Kidney capillary endothelial cell (primary cell): ENCODE results near the gene ZNF580.

Experiments
- DNase-seq: peaks from one replicate; pipeline ENCODE4 v3.0.0-alpha.2; 2018; ENCODE audit warnings: low spot score

The ZNF580 gene

DNA sequence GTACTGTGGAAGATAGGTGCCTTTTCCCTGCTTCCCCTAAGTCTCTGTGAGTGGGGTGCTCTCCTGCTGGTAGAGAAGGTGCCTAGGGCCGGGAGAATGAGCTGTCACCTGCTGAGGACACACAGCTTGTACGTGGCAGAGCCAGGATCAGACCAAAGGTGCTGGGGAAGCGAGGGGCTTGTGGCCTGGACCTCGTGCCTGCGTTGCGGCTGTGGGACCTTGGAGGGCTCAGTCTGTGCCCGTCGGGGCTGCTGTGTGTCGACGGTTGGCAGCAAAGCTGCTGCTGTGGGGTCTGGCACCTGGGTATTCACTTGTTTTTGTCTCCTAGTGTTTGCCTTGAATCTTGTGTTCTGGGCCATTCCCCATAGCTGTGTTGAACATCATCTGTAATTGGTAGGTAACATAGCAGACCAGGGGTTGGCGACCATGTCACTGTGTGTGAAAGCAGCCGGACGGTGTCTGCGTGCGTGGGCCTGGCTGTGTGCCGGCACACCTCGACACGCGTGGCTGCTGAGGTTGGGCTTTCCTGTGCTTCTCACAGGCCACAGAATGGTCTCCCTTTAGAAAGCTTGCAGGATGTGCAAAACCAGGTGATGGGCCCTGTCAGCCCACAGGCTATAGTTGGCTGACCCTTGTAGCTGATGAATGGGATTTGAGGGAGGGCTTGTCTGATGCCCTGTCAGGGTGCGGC lies 23.2 kb downstream of the ZNF580 start:
- no peak for DNase-seq

DNA sequence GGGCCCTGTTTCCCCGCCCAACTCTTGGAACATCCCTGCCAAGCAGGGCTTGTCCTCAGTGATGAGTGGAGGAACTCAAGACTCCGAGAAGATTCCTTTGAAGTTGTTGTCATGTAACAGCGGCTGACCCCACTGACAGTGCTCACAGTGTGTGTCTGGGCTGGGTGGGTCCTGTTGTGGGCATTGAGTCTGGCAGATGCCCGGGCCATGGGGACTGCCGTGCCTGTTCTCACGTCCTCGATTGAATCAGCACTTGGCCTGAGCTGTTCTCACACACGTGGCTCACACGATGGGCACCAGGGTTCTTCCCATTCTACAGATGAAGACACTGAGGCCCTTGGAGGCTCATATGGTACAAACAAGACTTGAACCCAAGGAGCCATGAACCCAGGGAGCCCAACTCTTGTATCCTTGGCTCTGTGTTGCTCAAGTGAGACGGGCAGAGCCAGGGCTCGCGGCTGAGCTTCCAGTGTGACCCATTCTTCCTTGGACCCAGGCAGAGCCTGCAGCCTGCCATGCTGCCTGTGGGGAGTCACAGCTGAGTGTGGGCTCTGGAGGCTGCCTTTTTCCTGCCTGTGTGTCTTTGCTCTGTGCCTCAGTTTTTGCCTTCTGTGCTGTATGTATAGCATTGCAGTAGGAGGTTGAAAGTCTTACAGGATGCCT lies 25.7 kb downstream of the ZNF580 start:
- no peak for DNase-seq

- DNase-seq: no peak
These were observed 26.2 kb downstream of the ZNF580 start for GRCh38 chr19:55667006-55667381.

DNA sequence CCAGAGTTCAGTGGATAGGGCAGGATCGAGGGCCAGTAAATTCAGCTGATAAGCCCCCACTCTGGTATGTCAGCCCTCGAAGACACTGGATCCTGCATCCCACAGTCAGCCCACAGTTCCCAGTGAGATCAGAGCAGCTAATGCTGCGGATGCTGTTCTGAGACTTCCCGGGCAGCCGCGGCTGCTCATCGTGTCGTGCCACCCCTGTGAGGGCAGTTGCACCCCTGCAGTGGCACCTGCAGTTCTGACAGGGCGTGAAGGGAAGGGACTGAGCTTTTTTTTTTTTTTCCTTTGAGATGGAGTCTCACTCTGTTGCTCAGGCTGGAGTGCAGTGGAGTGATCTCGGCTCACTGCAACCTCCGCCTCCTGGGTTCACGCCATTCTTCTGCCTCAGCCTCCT lies 26.7 kb downstream of the ZNF580 start:
- no peak for DNase-seq

DNA sequence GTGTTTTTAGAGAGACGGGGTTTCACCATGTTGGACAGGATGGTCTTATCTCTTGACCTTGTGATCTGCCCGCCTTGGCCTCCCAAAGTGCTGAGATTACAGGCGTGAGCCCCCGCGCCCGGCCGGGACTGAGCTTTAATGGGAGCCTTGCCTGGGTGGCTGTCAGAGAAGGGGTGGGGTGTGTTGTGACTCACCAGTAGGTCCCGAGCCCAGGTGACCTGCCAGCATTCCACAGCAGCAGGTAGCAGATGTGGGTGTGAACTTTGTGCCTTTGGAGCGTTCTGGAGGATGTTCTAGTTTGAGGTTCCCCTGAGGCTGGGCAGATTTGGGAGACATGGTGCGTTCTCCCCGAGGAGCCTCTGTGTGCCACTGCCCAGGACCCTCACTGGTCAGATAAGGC lies 27.2 kb downstream of the ZNF580 start:
- DNase-seq: no peak

DNA sequence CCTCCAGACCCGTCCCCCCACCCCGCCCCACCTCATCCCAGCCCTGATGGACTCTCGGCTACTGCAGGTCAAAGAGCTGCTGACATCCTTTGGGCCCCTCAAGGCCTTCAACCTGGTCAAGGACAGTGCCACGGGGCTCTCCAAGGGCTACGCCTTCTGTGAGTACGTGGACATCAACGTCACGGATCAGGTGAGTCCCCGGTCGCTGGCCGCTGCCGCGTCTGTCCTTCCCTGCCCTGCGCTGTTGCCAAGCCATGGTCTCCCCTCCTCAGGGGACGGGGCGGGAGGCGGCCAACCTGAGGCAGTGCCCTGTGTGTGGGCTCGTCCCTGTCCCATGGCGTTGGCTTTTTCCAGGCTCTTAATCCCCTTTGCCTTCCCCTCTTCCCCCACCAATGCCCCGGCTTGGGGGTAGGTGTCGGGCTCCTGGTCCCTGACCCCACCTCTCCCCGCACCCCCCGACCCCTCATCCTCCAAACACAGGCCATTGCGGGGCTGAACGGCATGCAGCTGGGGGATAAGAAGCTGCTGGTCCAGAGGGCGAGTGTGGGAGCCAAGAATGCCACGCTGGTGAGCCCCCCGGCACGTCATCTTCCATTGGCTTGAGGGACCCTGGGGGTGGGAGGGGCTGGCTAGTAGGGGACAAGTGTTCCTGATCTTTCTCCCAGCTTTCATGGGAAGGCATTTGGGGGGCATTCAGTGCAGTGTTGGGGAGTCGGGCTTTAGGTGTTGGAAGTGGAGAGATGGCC lies 28.0 kb downstream of the ZNF580 start:
- DNase-seq: no peak

DNA sequence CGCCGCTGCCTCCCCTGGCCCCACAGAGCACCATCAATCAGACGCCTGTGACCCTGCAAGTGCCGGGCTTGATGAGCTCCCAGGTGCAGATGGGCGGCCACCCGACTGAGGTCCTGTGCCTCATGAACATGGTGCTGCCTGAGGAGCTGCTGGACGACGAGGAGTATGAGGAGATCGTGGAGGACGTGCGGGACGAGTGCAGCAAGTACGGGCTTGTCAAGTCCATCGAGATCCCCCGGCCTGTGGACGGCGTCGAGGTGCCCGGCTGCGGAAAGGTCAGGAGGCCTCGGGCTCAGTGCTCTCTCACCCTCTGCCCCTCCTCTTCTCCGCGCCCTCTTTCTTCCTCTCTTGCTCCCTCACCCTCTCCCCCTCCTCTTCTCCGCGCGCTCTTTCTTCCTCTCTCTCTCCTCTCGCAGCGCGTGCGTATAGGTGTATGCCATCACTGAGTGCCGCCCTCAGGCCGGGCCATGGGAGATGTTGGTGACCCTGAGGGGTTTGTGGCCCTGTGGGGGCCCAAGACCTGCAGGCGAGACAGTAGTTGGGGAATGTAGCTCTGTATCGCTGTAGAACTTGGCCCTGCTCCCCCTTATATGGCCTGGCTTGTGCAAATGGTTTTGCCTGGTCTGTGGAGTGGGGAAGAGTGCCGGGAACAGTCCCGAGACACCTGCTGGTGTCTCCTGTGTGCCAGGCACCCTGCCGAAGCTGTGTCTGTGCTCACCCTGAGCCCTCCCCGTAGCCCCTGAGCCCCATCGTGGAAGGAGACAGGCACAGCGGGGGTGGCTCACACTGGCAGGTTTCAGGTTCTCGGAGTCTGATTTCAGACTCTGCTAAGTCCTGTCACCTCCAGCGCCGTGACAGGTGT lies 28.8 kb downstream of the ZNF580 start:
- no peak for DNase-seq

- no peak for DNase-seq
These were observed 29.7 kb downstream of the ZNF580 start for GRCh38 chr19:55670280-55671053.

GRCh38 chr19:55671054-55671378 lies 30.2 kb downstream of the ZNF580 start:
- no peak for DNase-seq

DNA sequence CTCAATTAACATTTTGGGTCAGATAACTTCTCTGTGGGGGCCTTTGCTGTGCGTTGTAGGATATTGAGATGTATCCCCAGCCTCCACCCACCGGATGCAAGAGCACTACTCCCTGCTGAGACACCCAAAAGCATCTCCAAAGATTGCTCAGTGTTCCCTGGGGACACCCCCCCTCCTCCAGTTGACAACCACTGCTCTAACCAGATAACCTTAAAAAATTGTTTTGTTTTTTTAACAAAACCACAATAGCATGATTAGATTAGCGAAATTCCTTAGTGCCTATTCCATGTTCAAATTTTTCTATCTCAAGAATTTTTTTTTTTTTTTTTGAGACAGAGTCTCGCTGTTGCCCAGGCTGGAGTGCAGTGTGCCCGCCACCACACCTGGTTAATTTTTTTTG lies 31.6 kb downstream of the ZNF580 start:
- DNase-seq: no peak

GRCh38 chr19:55673465-55673864 lies 32.7 kb downstream of the ZNF580 start:
- no peak for DNase-seq

DNA sequence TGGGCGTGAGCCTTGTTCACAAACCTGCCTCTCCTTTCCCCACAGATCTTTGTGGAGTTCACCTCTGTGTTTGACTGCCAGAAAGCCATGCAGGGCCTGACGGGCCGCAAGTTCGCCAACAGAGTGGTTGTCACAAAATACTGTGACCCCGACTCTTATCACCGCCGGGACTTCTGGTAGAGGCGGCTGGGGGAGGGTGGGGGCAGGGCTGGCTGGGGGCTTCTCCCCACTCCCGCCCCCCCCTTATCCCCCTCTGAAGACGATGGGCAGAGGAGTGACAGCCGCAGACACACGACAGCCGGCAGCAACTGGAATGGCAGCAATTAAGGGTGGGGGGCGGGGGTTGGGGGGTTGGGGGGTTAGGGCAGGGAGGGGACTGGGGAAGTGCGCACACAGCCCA lies 33.1 kb downstream of the ZNF580 start:
- no peak for DNase-seq

GRCh38 chr19:55674459-55674840 lies 33.6 kb downstream of the ZNF580 start:
- DNase-seq: no peak

- DNase-seq: peak; percentile 97
These were observed 34.2 kb downstream of the ZNF580 start, which contains the start of gene EPN1 for GRCh38 chr19:55674841-55675660. EPN1 (plus strand) TSS chr19:55675226; CDS start chr19:55678628, 3,402 bp downstream.

- peak; percentile 16 for DNase-seq
These were observed 35.0 kb downstream of the ZNF580 start for GRCh38 chr19:55675661-55676354.

GRCh38 chr19:55676383-55676782 lies 35.6 kb downstream of the ZNF580 start:
- no peak for DNase-seq

GRCh38 chr19:55676889-55677505 lies 36.2 kb downstream of the ZNF580 start:
- DNase-seq: no peak

- peak; percentile 10 for DNase-seq
These were observed 36.8 kb downstream of the ZNF580 start for GRCh38 chr19:55677572-55678028.

GRCh38 chr19:55678121-55678671 lies 37.4 kb downstream of the ZNF580 start:
- DNase-seq: no peak
